Posterior cingulate gyrus (tissue), 11 donors: ENCODE data around the gene TSPAN31.
"Not testable (repeated sequence)": the region's sequence is repeated elsewhere in the genome, so short reads cannot be mapped to it uniquely, and the experiment has no call there.

Source experiments
- DNase-seq, 10 donors: peaks; one replicate each; pipeline versions ENCODE4 v3.0.0 to v3.0.0-alpha.2; 2020 to 2021; ENCODE audit warnings: mixed read lengths in 3 of 10
- intact Hi-C: fragments of 100-400 bp; cut with DNase I; formaldehyde crosslinking; loops from one replicate; pipeline ENCODE4 v1.15.1; 2023

The TSPAN31 gene, protein sequence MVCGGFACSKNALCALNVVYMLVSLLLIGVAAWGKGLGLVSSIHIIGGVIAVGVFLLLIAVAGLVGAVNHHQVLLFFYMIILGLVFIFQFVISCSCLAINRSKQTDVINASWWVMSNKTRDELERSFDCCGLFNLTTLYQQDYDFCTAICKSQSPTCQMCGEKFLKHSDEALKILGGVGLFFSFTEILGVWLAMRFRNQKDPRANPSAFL

DNA sequence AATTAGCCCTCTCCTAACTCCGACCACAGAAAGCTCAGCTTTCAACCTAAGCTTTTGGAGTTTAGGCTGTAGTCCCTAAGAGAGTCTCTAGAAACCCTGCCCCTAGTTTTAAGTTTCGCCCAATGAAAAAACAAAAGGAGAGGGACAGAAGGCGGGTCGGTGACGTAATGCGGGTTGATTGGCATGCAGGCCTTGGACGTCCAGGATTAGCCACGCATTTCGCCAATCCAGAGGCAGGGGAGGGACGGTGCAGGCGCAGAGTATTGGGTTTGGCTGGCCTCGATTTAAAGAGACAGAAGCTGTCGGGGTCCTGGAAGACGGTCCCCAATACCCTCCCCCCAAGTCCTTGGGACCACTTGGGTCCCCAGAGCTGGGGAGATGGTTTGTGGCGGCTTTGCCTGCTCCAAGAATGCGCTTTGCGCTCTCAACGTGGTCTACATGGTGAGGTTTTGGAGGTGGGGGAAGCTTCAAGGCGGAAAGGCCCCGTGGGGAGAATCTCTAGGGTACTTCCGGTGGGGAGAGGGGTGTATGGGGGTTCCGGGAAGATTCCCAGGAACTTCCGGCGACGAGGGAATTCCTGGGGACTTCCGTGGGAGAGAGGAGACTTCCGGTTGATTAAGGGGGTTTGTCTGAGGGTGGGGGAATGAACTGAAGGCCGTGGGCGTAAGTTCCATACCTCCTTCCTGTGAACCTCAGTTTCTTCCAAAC lies at the start of gene TSPAN31:
Gene TSPAN31, plus strand, starts transcription at position 263 of the 708 bp plus-strand sequence. Its CDS starts 116 bp downstream, at position 379.
- DNase-seq: peak; percentile 94 to 100 (median 98)
- intact Hi-C loops: no loop called here

DNA sequence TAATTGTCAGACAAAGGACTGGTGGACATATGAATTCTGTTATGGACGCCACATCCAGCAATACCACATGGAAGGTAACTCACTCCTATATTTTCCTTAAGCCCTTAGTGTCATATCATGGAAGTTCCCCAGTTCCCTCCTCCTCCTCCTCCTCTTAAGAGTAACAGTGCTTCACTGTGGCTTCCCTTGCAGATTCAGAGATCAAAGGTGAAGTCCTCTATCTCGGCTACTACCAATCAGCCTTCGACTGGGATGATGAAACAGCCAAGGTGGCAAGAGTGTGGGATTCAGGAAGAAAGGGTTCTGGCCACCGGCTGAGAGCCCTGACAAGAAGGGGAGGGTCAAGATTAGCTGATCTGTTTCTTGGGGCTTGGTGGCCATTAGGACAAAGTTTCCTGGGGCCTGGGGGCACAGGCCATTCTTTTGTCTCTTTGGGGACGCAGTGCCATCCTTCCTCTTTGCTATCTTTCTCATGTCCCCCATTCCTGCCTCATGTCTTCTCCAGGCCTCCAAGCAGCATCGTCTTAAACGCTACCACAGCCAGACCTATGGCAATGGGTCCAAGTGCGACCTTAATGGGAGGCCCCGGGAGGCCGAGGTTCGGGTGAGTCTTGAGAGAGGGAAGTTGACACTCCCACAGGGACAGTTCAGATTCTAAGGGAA lies 48.9 kb upstream of the TSPAN31 start:
- intact Hi-C loops: no loop called here
- no peak for DNase-seq

DNA sequence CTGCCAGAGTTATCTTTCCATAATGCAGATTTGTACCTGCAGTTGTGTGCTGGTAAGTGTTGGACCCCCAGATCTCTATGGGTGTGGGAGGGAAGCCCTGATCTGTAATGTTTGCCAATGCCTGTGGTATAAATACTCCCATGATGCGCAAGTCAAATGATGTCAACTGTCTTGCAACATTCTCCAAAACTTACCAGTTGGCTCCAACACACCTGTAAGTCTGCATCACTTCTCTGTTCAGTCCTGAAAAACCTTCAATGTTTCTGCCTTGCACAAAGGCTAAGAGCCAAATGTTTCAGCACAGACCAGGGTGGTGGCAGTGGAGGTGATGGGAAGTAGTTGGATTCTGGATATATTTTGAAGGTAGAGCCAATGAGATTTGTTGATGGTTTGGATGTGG lies 47.8 kb upstream of the TSPAN31 start:
- no peak for DNase-seq
- intact Hi-C loops: no loop called here

DNA sequence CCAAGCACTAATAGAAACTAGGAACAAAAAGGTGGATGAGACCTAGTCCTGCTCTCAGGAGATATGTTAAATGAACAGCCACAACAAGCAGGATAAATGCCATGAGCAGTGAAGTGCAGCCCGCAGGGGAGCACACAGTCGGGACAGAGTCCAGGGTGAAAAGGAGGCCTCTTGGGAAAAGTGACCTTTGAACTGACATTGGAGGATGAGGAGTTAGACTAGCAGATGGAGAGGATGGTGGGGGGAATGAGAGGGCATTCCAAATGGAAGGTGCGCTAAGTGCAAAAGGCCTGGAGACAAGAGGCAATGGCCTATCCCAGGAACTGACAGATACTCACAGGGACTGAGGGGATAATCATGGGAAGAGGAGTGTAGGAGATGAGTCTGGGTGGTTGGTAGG lies 46.4 kb upstream of the TSPAN31 start:
- DNase-seq: no peak
- intact Hi-C loops: no loop called here

DNA sequence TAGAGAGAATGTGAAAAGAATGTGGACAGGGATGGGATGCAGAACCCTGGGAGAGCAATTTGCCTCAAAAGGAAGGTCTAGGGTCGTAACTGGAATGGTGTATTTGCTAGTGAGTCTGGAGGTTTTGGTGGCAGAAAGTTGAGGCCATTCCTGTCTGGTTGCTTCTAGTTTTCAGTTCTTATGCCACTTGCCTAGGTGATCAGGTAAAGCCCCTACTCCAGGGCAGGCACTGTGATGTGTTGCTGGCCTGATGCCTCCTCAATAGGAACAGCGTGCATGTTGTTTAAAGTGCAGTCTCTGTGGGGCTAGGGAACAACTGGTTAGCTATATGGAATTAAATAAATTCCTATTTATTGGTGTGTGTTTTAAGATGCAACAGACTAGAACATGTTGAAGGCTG lies 44.5 kb upstream of the TSPAN31 start:
- no peak for DNase-seq
- intact Hi-C loops: no loop called here

DNA sequence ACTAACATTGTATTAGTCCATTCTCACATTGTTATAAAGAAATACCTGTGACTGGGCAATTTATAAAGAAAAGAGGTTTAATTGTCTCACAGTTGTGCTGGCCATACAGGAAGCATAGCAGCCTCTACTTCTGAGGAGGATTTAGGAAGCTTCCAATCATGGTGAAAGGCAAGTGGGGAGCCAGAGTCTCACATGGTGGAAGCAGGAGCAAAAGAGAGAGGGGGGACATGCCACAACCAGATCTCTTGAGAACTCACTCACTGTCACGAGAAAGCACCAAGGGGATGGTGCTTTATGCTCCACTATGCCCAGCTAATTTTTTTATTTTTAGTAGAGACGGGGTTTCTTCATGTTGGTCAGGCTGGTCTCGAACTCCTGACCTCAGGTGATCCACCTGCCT lies 37.6 kb upstream of the TSPAN31 start:
- no peak for DNase-seq
- intact Hi-C loops: no loop called here

DNA sequence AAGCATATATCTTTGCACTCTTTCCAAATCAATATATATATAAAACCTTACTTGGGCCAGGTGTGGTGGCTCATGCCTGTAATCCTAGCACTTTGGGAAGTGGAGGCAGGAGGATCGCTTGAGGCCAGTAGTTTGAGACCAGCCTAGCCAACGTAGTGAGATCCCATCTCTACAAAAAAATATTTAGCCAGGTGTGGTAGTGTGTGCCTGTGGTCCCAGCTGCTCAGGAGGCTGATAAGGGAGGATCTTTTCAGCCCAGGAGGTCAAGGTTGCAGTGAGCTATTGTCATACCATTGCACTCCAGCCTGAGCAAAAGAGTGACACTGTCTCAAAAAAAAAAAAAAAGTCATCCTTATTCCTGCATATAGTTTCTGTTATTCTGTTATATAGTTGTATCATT lies 36.5 kb upstream of the TSPAN31 start:
- intact Hi-C loops: no loop called here
- no peak for DNase-seq

DNA sequence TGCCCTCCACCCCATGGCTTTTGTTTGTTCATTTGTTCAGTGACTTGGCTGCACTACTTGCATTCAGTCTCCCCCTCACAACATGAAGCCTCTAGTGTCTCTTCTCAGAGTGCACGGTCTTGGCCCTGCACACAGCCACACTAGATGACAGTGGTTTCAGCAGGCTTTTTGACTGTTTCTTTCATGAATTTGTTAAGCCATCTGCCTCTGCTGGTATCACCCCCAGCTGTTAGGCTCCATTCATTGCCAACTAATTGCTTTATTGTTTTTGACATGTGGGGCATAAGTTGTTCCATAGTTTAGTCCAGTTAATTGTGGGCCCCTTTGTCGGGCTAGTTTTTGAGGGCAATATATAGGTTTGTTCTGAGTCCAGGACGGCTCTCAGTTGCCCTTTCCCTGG lies 32.1 kb upstream of the TSPAN31 start:
- DNase-seq: no peak
- intact Hi-C loops: no loop called here

DNA sequence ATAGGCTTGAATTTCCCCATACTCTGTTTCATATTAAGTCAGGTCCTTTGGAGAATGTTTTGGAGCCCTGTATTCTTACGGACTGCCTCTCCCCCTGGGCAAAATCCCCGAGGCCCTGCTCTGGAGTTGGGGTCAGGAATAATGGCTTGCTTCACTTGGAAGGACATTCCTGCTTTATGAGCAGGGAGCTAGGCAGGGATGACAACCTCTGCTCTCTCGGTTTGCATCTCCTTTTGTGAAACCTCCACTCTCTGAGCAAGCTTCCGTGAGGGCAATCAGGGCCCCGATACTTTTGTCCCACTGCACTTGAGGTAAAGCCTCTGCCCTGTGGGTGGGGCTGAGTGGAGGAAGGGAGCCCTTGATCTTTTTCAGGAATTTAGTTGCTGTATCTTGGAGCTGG lies 31.6 kb upstream of the TSPAN31 start:
- intact Hi-C loops: no loop called here
- DNase-seq: no peak

DNA sequence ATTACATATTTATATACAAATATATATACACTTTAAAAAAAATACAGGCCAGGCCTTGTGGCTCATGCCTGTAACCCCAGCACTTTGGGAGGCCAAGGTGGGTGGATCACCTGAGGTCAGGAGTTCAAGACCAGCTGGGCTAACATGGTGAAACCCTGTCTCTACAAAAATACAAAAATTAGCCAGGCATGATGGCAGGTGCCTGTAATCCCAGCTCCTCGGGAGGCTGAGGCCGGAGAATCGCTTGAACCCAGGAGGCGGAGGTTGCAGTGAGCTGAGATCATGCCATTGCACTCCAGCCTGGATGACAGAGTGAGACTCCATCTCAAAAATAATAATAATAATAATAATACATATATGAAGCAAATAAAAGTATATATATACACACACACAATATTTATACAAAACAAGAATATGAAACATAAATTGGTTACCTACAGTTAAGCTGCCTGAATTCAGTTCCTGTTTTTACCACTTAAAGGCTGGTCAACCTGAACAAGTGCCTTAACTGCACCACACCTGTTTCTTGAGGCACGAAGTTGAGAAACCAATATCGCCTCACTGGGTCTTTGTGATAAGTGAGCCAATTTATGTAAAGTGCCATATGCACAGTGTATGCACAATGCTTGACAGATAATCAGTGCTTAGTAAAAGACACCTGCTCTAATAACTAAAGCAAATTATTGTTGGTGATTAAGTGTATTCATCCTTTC lies 29.6 kb upstream of the TSPAN31 start:
- intact Hi-C loops, DNase-seq: not testable (repeated sequence)

DNA sequence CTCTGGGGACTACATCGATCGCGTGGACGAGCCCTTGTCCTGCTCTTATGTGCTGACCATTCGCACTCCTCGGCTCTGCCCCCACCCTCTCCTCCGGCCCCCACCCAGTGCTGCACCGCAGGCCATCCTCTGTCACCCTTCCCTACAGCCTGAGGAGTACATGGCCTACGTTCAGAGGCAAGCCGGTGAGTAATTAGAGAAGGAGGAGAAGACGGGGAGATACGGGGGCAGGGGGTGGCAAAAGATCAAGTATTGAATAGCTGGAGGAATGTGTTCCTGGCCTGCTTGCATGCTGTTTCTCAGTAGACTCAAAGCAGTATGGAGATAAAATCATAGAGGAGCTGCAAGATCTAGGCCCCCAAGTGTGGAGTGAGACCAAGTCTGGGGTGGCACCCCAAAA lies 29.1 kb upstream of the TSPAN31 start:
- intact Hi-C loops: no loop called here
- DNase-seq: no peak

DNA sequence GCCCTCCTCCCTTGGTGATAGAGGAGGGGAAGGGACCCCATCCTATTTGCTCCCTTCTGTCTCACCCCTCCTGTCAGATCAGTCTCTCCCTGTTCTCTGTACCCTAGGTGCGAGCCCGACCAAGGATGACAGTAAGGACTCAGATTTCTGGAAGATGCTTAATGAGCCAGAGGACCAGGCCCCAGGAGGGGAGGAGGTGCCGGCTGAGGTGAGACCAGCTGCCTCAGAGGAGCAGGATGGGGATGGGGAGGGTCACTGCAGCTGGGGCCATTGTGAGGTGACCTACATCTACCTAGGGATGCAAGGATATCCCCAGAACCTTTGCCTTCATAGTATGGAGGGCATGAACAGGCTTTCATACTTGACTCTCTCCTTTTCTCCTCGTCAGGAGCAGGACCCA lies 28.5 kb upstream of the TSPAN31 start:
- DNase-seq: peak in 1 of 10 donors; percentile 66

DNA sequence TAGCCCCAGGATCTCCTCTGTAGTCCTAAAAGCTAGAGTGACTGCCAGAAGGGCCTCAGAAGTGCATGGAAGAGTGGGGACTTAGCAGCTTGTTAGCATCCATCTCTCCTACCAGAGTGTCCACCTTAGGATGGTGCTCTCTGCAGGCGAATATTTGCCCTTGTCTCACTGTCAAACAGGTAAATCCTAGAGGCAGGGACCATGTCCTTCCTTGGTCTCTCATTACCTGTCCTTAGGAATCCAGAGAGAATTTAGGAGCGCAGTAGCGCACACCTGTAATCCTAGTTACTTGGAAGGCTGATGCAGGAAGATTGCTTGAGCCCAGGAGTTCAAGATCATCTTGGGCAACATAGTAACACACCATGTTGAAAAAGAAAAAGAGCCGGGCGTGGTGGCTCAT lies 27.7 kb upstream of the TSPAN31 start:
- intact Hi-C loops: no loop called here
- DNase-seq: no peak

More for the DNA sequence above, 28.5 kb upstream of the TSPAN31 start:
- intact Hi-C loops: no loop called here

DNA sequence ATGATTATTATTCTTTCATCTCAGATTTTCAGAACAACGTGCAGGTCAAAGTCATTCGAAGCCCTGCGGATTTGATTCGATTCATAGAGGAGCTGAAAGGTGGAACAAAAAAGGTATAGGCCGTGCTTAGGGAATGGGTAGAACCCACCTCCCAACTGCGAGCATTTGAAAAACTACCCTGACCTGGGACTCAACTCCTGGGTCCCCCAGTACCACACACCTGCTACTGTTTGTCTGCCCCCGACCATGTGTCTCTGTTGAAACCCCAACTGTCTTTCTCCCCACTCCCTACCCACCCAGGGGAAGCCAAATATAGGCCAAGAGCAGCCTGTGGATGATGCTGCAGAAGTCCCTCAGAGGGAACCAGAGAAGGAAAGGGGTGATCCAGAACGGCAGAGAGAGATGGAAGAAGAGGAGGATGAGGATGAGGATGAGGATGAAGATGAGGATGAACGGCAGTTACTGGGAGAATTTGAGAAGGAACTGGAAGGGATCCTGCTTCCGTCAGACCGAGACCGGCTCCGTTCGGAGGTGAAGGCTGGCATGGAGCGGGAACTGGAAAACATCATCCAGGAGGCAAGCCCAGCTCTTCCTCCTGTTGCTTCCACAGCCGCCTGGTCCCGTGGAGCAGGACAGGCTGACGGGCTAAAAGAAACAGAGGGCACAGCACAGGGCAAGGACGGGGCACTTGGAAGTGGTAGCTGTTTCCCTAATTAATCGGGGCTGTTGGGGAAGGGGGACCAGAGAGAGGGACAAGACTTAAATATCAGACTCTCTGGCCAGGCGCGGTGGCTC lies 26.8 kb upstream of the TSPAN31 start:
- intact Hi-C loops: no loop called here
- DNase-seq: no peak

DNA sequence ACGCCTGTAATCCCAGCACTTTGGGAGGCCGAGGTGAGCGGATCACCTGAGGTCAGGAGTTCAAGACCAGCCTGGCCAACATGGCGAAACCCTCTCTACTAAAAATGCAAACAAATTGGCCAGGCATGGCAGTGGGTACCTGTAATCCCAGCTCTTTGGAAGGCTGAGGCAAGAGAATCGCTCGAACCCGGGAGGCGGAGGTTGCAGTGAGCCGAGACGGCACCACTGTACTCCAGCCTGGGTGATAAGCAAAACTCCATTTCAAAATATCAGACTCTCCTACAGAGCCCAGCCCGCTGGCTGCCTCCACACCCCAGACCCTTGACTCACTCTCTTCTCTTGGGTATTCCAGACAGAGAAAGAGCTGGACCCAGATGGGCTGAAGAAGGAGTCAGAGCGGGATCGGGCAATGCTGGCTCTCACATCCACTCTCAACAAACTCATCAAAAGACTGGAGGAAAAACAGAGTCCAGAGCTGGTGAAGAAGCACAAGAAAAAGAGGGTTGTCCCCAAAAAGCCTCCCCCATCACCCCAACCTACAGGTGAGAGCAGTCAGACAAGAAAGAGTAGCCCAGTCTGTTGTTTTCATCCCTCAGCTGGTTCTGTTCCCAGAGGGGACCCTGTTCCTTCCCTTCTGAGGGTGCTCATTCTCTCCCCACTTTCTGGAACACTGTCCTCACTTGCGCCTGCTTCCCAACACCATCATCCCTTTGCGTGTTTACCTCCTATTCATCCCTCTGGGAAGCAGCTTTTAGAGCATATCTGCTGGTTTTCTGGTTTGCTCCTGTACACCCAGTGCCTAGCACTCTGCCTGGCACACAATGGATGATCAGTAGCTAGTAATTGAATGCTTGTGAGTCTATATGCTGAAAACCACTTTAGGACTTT lies 26.0 kb upstream of the TSPAN31 start:
- intact Hi-C loops: no loop called here
- DNase-seq: no peak

DNA sequence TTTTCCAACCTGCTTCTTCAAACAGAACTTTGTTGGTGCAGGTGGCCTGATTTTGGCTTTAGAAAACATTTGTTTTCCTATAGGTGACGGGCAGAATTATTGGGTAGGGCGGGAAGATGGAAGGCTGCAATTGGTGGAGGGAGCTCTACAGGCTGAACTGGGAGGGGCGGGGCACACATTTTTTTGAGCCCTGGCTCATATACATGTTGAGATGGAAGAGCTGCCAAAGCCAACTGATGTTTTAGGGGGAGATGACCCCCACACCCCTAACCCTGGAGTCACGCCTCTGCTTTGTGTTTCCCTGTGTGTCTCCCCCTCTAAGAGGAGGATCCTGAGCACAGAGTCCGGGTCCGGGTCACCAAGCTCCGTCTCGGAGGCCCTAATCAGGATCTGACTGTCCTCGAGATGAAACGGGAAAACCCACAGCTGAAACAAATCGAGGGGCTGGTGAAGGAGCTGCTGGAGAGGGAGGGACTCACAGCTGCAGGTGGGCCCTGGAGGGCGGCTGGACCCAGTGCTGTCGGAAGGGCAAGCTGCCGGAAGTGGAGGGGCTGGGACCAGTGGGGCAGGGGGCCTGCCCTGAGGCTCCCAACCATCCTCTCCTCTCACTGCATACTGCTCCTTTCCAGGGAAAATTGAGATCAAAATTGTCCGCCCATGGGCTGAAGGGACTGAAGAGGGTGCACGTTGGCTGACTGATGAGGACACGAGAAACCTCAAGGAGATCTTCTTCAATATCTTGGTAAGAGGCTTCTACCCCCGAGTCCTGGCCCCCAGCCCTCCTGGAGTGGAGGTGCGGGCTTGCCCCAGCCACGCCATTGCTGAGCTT lies 24.8 kb upstream of the TSPAN31 start:
- intact Hi-C loops: no loop called here
- DNase-seq: no peak

DNA sequence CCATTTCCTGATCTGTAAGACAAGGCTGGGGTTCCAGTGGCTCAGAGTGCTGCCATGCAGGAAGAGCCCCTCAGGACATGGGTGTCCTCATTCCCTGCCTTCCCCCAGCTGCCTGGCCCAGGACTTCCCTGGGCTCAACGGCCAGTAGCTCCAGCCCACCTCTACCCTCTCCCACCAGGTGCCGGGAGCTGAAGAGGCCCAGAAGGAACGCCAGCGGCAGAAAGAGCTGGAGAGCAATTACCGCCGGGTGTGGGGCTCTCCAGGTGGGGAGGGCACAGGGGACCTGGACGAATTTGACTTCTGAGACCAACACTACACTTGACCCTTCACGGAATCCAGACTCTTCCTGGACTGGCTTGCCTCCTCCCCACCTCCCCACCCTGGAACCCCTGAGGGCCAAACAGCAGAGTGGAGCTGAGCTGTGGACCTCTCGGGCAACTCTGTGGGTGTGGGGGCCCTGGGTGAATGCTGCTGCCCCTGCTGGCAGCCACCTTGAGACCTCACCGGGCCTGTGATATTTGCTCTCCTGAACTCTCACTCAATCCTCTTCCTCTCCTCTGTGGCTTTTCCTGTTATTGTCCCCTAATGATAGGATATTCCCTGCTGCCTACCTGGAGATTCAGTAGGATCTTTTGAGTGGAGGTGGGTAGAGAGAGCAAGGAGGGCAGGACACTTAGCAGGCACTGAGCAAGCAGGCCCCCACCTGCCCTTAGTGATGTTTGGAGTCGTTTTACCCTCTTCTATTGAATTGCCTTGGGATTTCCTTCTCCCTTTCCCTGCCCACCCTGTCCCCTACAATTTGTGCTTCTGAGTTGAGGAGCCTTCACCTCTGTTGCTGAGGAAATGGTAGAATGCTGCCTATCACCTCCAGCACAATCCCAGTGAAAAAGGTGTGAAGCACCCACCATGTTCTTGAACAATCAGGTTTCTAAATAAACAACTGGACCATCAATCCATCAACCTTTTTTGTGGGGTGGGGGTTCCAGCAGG lies 23.9 kb upstream of the TSPAN31 start:
- peak in 1 of 10 donors; percentile 63 for DNase-seq
- intact Hi-C loops: no loop called here
